NOMO-1 treated with dmso at 0.1 percent for 144 hours (cell line): ENCODE results near the gene CDKN1A.

Experiments
- DNase-seq: peaks from one replicate; lab custom pipeline; 2025; ENCODE audit not compliant: unreplicated experiment; lab: John Stamatoyannopoulos, UW

Gene CDKN1A

DNA sequence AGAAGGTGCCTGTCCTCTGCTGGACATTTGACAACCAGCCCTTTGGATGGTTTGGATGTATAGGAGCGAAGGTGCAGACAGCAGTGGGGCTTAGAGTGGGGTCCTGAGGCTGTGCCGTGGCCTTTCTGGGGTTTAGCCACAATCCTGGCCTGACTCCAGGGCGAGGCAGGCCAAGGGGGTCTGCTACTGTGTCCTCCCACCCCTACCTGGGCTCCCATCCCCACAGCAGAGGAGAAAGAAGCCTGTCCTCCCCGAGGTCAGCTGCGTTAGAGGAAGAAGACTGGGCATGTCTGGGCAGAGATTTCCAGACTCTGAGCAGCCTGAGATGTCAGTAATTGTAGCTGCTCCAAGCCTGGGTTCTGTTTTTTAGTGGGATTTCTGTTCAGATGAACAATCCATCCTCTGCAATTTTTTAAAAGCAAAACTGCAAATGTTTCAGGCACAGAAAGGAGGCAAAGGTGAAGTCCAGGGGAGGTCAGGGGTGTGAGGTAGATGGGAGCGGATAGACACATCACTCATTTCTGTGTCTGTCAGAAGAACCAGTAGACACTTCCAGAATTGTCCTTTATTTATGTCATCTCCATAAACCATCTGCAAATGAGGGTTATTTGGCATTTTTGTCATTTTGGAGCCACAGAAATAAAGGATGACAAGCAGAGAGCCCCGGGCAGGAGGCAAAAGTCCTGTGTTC lies 1.3 kb upstream of the CDKN1A start:
- DNase-seq, result no peak

DNA sequence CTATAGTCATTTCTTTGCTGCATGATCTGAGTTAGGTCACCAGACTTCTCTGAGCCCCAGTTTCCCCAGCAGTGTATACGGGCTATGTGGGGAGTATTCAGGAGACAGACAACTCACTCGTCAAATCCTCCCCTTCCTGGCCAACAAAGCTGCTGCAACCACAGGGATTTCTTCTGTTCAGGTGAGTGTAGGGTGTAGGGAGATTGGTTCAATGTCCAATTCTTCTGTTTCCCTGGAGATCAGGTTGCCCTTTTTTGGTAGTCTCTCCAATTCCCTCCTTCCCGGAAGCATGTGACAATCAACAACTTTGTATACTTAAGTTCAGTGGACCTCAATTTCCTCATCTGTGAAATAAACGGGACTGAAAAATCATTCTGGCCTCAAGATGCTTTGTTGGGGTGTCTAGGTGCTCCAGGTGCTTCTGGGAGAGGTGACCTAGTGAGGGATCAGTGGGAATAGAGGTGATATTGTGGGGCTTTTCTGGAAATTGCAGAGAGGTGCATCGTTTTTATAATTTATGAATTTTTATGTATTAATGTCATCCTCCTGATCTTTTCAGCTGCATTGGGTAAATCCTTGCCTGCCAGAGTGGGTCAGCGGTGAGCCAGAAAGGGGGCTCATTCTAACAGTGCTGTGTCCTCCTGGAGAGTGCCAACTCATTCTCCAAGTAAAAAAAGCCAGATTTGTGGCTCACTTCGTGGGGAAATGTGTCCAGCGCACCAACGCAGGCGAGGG lies 594 bp upstream of the CDKN1A start:
- no peak for DNase-seq

DNA sequence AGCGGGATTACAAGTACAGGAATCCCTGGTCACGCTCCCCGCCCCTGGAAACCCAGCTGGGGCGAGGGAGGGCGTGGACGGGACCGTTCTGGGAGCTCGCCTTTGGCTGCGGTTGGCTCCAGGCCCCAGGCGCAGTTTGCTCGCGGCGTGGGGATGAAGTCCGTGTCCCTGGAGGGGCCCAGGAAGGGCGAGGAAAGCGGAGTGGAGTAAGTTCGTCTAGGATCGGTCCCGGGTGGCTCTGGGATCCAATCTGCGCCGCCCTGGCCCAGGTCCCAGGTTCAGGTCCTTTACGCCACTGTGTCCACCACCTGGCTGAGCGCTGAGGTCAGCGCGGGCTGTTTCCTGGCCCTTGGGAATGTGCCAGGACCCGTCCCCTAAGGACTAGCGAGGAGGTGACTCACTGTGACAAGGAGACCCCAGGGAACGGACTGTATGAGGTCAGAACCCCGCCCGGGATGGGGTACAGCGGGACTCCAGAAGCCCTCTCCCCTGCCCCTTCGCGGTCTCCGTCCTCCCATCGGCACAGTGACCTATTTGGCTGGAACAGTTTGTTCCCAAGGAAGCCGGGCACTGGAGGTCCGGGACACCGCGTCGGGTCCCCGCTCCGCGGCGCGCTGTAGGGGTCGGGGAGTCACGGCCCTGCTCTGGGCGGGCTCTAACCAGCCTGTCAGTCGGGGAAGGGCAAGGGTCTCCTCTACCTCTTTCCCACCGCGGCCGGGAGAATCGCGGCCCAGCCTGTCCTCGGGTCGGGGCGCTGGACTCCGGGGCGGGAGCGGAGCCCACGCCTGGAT lies 724 bp downstream of the CDKN1A start:
- no peak for DNase-seq

DNA sequence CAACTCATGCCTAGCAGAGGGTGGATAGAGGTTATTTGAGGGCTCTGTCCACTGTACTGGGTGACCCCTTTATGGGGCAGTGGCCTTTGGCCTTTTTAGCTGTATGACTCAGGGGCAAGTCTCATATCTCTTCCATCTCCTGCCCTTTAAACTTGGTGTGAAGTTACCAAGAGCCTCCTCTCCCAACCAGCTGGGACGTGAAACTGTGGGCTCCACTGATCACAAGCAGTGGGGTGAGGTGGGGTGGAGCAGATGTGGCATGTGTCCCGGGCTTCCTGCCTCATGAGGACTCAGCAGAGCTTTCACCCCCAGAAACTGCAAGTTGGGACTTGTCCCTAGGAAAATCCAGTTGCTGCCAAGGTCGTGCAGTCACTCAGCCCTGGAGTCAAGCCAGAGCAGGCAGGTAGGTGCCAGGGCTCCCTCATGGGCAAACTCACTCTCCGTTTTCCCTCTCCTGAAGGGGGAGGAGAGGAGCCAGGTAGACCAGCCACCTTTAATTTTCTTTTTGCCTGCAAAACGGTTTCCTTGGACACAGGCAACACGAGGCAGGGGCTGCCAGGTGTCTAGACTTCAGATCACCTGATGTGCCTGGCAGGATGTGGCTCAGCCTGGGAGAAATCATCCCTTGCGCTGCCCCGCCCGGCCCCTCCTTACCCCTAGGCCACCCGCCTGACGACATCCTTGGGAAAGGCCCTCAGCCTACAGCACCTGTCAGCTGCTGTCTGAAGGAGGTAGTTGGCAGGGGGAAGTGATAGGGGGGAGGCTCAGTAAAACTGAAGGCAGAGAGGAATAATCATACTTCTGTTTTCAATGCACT lies 4.0 kb downstream of the CDKN1A start:
- peak; percentile 45 for DNase-seq

DNA sequence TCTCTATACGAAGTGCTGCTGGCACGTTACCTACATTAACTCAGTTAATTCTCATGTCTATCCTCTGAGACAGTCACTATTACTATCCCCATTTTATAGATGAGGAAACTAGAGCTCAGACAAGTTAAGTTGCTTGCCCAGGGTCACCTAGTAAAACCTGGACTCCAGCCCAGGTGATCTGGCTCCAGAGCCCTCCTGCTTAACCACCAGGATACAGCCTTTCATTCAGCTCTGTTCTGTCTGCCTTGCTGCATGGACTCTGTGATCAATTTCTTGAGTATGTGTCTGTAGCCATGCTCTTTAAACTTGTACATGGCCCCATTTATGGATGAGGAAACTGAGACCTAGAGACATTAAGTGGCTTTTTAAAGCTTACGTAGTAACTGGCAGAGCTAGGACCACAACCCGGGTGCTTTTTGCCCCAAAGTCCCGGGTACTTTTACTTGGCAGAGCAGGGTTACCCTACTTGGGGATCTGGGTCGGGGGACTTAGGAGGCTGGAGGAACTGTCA lies 4.7 kb downstream of the CDKN1A start:
- DNase-seq, result no peak

DNA sequence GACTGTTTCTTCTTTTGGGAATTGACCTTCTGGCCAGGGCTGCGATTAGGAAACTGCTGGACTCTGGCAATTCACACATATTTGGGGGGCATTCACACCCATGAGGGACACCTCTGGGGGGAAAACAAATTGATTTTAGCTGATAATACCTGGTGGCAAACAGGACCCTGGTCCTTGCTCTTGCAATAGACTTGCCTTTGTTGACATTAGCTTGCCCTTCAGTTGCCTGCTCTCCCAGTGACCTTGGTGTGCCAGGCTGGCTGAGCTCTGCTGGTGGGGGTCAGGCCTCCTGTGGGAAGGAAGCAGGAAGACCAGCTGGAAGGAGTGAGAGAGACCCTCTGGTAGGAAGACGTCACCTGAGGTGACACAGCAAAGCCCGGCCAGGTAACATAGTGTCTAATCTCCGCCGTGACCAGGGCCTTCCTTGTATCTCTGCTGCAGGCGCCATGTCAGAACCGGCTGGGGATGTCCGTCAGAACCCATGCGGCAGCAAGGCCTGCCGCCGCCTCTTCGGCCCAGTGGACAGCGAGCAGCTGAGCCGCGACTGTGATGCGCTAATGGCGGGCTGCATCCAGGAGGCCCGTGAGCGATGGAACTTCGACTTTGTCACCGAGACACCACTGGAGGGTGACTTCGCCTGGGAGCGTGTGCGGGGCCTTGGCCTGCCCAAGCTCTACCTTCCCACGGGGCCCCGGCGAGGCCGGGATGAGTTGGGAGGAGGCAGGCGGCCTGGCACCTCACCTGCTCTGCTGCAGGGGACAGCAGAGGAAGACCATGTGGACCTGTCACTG lies 5.3 kb downstream of the CDKN1A start:
- no peak for DNase-seq

DNA sequence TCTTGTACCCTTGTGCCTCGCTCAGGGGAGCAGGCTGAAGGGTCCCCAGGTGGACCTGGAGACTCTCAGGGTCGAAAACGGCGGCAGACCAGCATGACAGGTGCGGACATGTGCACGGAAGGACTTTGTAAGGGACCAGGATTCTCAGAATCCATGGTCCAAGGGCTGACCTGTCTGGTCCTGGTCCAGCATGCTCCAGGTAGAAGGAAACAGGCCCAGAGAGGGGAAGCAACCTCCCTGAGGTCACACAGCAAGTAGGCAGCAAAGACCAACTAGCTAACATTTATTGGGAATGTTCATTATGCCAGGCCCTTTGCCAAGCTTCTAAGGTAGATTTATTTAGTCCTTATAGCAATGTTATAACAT lies 5.9 kb downstream of the CDKN1A start:
- no peak for DNase-seq

DNA sequence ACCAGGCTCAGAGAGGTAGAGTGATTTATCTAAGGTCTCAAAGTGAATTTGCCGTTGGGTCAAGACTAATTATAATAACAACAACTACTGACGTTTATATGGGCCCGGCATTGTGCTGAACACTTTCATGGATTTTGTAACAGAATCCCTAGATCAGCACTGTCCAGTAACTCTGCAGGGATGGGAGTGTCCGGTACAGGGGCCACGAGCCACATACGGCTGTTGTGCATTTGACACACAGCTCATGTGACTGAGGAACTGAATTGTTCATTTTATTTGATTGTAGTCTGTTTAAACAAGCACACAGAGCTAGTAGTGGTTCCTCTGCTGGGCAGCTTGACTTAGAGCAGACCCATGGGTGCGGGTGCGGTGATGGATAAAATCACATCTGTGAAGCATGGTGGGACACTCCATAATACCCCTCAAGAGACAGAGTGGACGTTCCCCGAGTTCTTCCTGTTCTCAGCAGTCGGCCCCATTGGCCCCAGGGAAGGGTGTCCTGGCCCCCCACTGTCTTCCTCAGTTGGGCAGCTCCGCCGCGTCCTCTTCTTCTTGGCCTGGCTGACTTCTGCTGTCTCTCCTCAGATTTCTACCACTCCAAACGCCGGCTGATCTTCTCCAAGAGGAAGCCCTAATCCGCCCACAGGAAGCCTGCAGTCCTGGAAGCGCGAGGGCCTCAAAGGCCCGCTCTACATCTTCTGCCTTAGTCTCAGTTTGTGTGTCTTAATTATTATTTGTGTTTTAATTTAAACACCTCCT lies 6.8 kb downstream of the CDKN1A start:
- no peak for DNase-seq

DNA sequence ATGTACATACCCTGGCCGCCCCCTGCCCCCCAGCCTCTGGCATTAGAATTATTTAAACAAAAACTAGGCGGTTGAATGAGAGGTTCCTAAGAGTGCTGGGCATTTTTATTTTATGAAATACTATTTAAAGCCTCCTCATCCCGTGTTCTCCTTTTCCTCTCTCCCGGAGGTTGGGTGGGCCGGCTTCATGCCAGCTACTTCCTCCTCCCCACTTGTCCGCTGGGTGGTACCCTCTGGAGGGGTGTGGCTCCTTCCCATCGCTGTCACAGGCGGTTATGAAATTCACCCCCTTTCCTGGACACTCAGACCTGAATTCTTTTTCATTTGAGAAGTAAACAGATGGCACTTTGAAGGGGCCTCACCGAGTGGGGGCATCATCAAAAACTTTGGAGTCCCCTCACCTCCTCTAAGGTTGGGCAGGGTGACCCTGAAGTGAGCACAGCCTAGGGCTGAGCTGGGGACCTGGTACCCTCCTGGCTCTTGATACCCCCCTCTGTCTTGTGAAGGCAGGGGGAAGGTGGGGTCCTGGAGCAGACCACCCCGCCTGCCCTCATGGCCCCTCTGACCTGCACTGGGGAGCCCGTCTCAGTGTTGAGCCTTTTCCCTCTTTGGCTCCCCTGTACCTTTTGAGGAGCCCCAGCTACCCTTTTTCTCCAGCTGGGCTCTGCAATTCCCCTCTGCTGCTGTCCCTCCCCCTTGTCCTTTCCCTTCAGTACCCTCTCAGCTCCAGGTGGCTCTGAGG lies 7.6 kb downstream of the CDKN1A start:
- DNase-seq, result peak; percentile 37

DNA sequence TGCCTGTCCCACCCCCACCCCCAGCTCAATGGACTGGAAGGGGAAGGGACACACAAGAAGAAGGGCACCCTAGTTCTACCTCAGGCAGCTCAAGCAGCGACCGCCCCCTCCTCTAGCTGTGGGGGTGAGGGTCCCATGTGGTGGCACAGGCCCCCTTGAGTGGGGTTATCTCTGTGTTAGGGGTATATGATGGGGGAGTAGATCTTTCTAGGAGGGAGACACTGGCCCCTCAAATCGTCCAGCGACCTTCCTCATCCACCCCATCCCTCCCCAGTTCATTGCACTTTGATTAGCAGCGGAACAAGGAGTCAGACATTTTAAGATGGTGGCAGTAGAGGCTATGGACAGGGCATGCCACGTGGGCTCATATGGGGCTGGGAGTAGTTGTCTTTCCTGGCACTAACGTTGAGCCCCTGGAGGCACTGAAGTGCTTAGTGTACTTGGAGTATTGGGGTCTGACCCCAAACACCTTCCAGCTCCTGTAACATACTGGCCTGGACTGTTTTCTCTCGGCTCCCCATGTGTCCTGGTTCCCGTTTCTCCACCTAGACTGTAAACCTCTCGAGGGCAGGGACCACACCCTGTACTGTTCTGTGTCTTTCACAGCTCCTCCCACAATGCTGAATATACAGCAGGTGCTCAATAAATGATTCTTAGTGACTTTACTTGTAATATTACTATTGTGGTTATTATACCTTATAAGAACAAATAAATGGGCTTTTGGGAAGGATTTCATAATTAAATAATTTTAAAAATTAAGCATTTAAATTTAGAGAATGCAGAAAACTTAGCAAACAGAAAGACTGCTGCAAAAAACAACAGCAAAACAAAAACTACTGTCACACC lies 8.4 kb downstream of the CDKN1A start:
- DNase-seq, result no peak

DNA sequence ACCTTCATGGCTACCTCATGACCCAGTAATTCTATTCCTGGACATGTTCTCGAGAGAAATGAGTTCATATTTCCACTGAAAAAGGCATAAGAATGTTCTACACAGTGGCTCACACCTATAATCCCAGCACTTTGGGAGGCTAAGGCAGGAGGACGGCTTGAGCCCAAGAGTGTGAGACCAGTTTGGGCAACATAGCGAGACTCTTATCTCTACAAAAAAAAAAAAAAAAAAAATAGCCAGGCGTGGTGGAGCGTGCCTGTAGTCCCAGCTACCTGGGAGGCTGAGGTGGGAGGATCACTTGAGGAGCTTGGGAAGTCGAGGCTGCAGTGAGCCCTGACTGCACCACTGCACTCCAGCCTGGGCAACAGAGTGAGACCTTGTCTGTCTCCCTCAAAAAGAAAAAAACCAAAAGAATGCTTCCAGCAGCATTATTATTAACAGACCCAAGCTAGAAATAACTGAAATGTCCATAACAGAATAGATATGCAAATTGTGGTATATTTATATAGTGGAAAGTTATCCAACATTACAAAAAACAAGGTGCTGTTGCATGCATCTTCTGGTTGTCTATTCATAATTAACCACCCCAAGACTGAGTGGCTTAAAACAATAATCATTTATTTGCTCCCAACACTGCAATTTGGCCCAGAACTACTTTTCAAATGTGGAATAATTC lies 9.7 kb downstream of the CDKN1A start:
- no peak for DNase-seq

DNA sequence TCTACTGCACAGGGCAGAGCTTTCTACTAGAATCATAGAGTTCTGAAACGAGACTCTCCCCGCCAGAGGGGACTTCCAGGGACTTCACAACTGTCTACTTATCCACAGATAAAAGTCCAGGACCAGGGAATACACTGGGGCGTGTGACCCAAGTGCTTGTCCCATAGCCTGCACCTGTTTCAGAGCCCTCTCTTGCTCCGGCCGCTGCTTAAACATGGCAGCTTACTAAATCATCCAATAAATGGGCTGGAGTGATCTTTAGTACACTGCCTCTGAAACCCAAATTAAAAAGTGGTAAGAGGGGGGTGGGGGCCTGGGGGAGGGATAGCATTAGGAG lies 10.2 kb downstream of the CDKN1A start:
- no peak for DNase-seq

DNA sequence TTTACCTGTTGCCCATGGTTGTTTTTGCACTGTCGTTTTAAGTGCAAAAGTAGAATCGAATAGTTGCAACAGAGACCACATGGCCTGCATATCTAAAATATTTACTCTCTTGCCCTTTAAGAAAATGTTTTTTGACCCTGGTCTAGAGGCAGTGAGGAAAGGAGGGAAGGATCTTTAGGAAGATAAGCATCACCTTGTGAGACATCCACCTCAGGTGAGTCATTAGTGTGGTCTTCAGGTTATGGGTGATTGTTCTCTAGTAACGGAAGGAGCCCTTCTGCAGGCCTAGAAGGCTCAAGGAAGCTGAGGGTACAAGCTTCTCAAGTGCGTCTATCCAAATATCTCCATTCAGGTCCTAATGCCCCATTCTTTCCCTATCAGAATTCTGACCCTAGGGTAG lies 12.5 kb downstream of the CDKN1A start:
- DNase-seq, result no peak

DNA sequence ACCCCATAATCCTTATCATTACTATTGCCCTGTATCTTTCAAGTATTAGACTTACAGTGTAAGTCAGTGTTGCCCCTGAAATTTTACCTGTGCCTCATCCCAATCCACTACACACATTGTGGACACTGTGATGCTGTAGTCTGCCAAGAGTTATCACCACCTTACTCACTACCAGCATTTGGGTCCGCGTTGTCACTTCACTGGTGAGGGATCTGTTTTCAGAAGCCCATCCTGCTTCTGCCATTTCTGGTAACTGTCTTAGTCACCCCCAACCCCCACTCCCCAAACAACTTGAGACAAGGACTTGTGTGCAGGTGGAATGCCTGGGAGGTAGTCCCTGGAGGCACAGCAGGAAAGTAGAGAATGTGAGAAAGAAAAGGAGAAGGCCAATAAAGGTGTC lies 13.1 kb downstream of the CDKN1A start:
- no peak for DNase-seq

DNA sequence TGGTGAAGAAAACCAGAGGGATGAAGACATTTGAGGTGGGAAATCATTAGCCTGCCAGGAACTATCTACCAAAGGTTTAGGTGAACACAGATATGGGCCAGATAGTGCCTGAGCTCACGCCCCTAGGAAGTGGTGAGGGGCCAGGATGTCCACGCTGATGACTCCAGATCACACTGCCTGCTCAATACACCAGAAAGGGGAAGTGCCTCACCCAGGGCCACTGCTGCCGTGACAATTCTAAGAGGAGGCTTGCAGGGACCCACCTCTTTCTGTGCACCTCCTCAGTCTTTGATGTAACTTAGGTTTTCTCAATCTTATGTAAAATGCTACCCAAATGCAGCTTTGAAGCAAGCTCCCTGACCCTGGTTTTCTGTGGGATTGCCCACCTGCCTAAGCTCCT lies 13.7 kb downstream of the CDKN1A start:
- peak; percentile 83 for DNase-seq

DNA sequence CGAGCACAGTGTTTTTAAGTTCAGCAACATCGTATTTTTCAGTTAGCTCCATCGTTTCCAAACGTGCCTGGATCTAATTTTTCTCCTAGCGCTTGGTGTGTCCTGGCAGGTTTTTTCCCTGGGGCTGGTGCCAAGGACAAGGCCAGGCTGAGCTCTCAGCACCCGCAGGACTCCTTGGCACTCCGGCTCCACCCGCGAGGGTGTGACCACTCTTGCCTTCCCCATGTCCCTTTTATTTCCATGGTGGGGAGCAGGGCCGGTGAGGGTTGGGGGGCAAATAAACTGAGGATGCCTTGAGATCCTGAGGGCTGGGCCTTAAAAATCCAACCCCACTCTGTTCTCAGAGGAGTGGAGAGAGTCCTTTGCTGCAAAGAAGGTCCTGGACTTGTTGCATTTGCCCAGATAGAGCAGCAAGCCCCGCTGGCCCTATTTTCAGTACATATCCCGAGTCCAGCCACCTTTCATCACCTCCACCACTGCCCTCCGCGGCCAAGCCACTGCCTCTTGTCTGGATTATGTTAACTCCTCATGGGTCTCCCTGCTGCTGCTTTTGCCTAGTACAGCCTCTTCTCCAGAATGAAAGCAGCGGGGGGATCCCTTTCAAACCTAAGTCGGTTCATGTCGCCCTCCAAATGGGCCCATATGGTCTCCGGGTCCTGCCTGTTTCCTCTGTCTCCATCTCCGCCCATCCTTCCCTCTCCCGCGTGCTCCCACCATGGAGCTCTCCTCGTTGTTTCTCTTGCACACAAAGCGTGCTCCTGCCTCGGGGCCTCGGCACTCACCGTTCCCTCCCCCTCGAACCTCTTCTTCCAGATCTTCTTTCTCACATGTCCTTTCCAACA lies 14.6 kb downstream of the CDKN1A start:
- no peak for DNase-seq

DNA sequence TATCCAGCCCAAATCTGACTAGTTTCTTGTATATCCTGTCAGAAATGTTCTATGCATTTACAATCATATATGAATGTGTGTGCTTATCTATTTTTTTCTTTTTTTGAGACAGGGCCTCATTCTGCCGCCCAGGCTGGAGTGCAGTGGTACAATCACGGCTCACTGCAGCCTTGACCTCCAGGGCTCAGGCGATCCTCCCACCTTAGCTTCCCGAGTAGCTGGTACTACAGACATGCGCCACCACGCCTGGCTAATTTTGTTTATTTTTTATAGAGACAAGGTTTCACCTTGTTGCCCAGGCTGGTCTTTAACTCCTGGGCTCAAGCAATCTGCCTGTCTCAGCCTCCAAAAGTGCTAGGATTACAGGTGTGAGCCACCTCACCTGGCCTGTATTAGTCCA lies 16.1 kb downstream of the CDKN1A start:
- DNase-seq, result no peak
